DOHH2 (cell line): Measurements from ENCODE around the gene LAMC1.

Source experiments
- EZH2phosphoT487 ChIP-seq: fragments of 200-600 bp; sonication (generic); IDR thresholded peaks from 2 replicates; pipeline ENCODE4 v1.6.1; 2017; ENCODE audit warnings: borderline replicate concordance, mild to moderate bottlenecking, antibody characterized with exemption, low read length, moderate library complexity, mixed read lengths
- TF ChIP-seq, protein P1 (sequence below): fragments of 200-600 bp; sonication (generic); IDR thresholded peaks from one replicate; pipeline ENCODE4 v1.5.1; 2014; ENCODE audit warnings: antibody characterized with exemption, mild to moderate bottlenecking, low read depth, low read length; ENCODE audit not compliant: poor library complexity, severe bottlenecking

DNA sequence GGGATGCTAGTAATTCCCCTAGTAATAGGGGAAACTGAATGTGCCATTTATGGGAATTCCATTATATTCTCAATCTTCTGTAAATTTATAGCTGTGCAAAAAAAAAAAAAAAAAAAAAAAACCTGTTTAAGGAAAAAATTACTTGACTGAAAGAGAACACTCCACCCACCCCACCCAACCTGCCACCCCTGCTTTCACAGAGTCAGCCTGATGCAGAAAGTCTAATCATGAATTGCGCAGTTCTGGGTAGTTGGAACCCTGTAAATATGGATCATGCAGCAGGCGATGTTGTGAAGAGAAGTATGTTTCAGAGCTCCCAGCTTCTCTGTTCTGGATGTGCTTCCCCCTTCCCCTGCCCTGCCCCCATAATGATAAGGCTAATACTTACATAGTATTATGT is 143.2 kb downstream of the LAMC1 start:
- TF ChIP-seq, protein P1, sequence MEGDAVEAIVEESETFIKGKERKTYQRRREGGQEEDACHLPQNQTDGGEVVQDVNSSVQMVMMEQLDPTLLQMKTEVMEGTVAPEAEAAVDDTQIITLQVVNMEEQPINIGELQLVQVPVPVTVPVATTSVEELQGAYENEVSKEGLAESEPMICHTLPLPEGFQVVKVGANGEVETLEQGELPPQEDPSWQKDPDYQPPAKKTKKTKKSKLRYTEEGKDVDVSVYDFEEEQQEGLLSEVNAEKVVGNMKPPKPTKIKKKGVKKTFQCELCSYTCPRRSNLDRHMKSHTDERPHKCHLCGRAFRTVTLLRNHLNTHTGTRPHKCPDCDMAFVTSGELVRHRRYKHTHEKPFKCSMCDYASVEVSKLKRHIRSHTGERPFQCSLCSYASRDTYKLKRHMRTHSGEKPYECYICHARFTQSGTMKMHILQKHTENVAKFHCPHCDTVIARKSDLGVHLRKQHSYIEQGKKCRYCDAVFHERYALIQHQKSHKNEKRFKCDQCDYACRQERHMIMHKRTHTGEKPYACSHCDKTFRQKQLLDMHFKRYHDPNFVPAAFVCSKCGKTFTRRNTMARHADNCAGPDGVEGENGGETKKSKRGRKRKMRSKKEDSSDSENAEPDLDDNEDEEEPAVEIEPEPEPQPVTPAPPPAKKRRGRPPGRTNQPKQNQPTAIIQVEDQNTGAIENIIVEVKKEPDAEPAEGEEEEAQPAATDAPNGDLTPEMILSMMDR, result no peak
- no peak for TF ChIP-seq EZH2phosphoT487
